ENCODE measurements around the gene CDC42EP2. TPM values are rescaled to one million over a fixed set of nuclear protein-coding genes. Genes with fewer than 3 reads are reported as not detected.

The CDC42EP2 gene
- total and polyA plus RNA-seq, 2 of the 13 experiments (the other 11 are each of a cell fraction or from before 2014, with no cell fraction given), result 2.3 to 7.1 TPM

DNA sequence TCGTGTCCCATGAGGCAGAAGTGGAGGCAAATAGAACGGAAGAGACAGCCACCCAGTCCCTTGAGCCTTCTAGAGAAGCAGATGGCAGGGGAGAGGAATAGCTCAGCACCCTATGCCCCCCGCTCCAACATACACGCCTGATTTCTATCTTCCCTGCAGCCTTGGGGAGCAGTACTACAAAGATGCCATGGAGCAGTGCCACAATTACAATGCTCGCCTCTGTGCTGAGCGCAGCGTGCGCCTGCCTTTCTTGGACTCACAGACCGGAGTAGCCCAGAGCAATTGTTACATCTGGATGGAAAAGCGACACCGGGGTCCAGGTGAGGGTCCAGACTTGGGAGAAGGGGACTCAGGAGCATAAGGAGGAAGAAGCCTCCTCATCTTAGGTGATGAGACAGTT is 25.6 kb downstream of the CDC42EP2 start:
- no TSS peak for BruUV-seq (replicated peaks)
- CTCF ChIA-PET (ENCODE audit: low intra/inter-chr PET ratio, low total read pairs), result no interaction called here

DNA sequence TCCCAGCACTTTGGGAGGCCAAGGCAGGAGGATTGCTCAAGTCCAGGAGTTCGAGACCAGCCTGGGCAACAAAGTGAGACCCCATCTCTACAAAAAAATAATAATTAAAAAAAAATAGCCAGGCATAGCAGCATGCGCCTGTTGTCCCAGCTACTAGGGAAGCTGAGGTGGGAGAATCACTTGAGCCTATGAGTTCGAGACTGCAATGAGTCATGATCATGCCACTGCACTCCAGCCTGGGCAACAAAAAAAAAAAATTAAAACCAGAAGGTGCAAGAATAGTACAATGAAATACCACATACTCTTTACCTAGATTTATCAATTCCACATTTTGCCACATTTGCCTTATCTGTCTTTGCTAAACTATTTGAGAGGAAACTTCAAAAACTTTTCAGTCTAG is 27.2 kb downstream of the CDC42EP2 start:
- Histone ChIP-seq H3K36me3 (replicated peaks in 1 of 2; ENCODE audit: control insufficient read depth in 1 of 2, insufficient read depth in 2 of 2, low read length in 2 of 2) (peaks cover 41 to 71% of the 10 kb centered on the region in 2 experiments), H3K4me3 (replicated peaks in 1 of 3; ENCODE audit: insufficient read depth in 1 of 3, low read depth in 2 of 3, low read length in 3 of 3) (no peak overlapping the region), H3K9me3 (ENCODE audit: low read length) (no peaks in the 10 kb centered on the region), H3K27ac (ENCODE audit: extremely low read length, insufficient read depth, low read length) (no peak overlapping the region), H3K4me2 (ENCODE audit: low read depth, low read length) (no peak overlapping the region), H3K4me1 (ENCODE audit: insufficient read depth, low read length) (no peaks in the 10 kb centered on the region), H4K20me1 (ENCODE audit: insufficient read depth, low read length) (no peaks in the 10 kb centered on the region), H2AFZ (ENCODE audit: low read length) (no peak overlapping the region), H3K9ac (ENCODE audit: insufficient read depth, low read depth, low read length) (no peak overlapping the region), H3K27me3 (ENCODE audit: control insufficient read depth in 1 of 2, insufficient read depth in 2 of 2, low read length in 2 of 2) (no peaks in the 10 kb centered on the region), H3K79me2 (ENCODE audit: insufficient read depth, low read length) (peaks cover 26% of the 10 kb centered on the region)
- in situ Hi-C loops (cut with HindIII; ENCODE audit: extremely low pct_ligation_motif_present, low pct_unique_long_range_greater_than_20kb), result no loop called here
- CTCF ChIA-PET (ENCODE audit: low intra/inter-chr PET ratio, low total read pairs), result no interaction called here
- WGBS (ENCODE audit: low lambda C conversion rate), result 98% methylated on average over 3 of the region's 3 CpGs
- DNase-seq (ENCODE audit: low spot score) (no peak), ATAC-seq (no peak), FAIRE-seq (no peak)
- no TSS peak for BruUV-seq (replicated peaks)
- POLR2A ChIA-PET, result interaction anchor here (1.0 kb wide), 1 partner anchor 8 kb away, joined by 3 read pairs; the partner anchor contains the start of gene DPF2
- intact Hi-C loops (cut with micrococcal nuclease; ENCODE audit: unreplicated experiment), result no loop called here
- TF ChIP-seq ZBTB3 (CRISPR knock-in tag; IDR thresholded peaks at IDR 0.05; ENCODE audit: borderline replicate concordance, low read depth) (no peak), TCF7 (IDR thresholded peaks at IDR 0.05; ENCODE audit: low read depth) (no peak), ZNF737 (CRISPR knock-in tag; IDR thresholded peaks at IDR 0.05; ENCODE audit: borderline replicate concordance) (no peak), PCBP2 (optimal IDR thresholded peaks at IDR 0.05; ENCODE audit: low read depth, low read length, poor library complexity, severe bottlenecking) (no peak), ZNF644 (CRISPR knock-in tag; IDR thresholded peaks at IDR 0.05; ENCODE audit: low read depth) (no peak), STAT5B (CRISPR knock-in tag; IDR thresholded peaks at IDR 0.05) (no peak), ZNF546 (CRISPR knock-in tag; conservative IDR thresholded peaks at IDR 0.05) (no peak), MEIS2 (CRISPR knock-in tag; IDR thresholded peaks at IDR 0.05) (no peak), ZBTB7B (CRISPR knock-in tag; IDR thresholded peaks at IDR 0.05) (no peak), MXD1 (CRISPR knock-in tag; IDR thresholded peaks at IDR 0.05) (no peak), XRCC5 (optimal IDR thresholded peaks at IDR 0.05; ENCODE audit: low read length) (no peak), MED8 (CRISPR knock-in tag; IDR thresholded peaks at IDR 0.05; ENCODE audit: insufficient replicate concordance) (no peak), RXRB (CRISPR knock-in tag; IDR thresholded peaks at IDR 0.05; ENCODE audit: borderline replicate concordance) (no peak)

More for the DNA sequence above, 25.6 kb downstream of the CDC42EP2 start:
- ATAC-seq (no peak), DNase-seq (ENCODE audit: low spot score) (no peak), FAIRE-seq (no peak)
- intact Hi-C loops (cut with micrococcal nuclease; ENCODE audit: unreplicated experiment) (no loop called here), in situ Hi-C loops (cut with HindIII; ENCODE audit: extremely low pct_ligation_motif_present, low pct_unique_long_range_greater_than_20kb) (no loop called here)
- TF ChIP-seq TAF15 (IDR thresholded peaks at IDR 0.05; ENCODE audit: low read depth, low read length, poor library complexity, severe bottlenecking), result no peak
- no peak for TF ChIP-seq ZNF362 (CRISPR knock-in tag; IDR thresholded peaks at IDR 0.05; ENCODE audit: borderline replicate concordance)
- TF ChIP-seq, protein P1, sequence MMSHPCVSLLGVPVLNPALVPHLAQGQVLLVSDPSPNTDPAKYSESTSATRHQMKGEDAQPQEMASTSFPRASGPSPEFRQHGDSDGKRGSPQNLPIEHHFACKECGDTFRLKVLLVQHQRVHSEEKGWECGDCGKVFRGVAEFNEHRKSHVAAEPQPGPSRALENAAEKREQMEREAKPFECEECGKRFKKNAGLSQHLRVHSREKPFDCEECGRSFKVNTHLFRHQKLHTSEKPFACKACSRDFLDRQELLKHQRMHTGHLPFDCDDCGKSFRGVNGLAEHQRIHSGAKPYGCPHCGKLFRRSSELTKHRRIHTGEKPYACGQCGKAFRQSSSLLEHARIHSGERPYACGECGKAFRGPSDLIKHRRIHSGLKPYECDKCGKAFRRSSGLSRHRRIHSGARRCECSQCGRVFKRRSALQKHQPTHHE (CRISPR knock-in tag; IDR thresholded peaks at IDR 0.05; ENCODE audit: borderline replicate concordance), result no peak
- TF ChIP-seq SP2 (CRISPR knock-in tag; IDR thresholded peaks at IDR 0.05), result no peak
- no peak for TF ChIP-seq SAP130 (CRISPR knock-in tag; IDR thresholded peaks at IDR 0.05; ENCODE audit: low read depth)
- TF ChIP-seq ZMAT3 (CRISPR knock-in tag; conservative IDR thresholded peaks at IDR 0.05), result no peak
- POLR2A ChIA-PET, result no interaction called here
- Histone ChIP-seq H3K27me3 (ENCODE audit: control insufficient read depth in 1 of 2, insufficient read depth in 2 of 2, low read length in 2 of 2) (no peaks in the 10 kb centered on the region), H3K4me3 (replicated peaks in 1 of 3; ENCODE audit: insufficient read depth in 1 of 3, low read depth in 2 of 3, low read length in 3 of 3) (no peak overlapping the region), H3K4me2 (ENCODE audit: low read depth, low read length) (no peak overlapping the region), H3K9me3 (ENCODE audit: low read length) (no peaks in the 10 kb centered on the region), H3K27ac (ENCODE audit: extremely low read length, insufficient read depth, low read length) (no peak overlapping the region), H3K9ac (ENCODE audit: insufficient read depth, low read depth, low read length) (no peak overlapping the region), H3K4me1 (ENCODE audit: insufficient read depth, low read length) (peaks cover 7% of the 10 kb centered on the region), H3K36me3 (replicated peaks in 1 of 2; ENCODE audit: control insufficient read depth in 1 of 2, insufficient read depth in 2 of 2, low read length in 2 of 2) (peaks cover 31 to 55% of the 10 kb centered on the region in 2 experiments), H3K79me2 (ENCODE audit: insufficient read depth, low read length) (peaks cover 31% of the 10 kb centered on the region), H2AFZ (ENCODE audit: low read length) (no peak overlapping the region), H4K20me1 (ENCODE audit: insufficient read depth, low read length) (no peaks in the 10 kb centered on the region)
- WGBS (ENCODE audit: low lambda C conversion rate), result over 99% methylated on average over 11 of the region's 11 CpGs
